Activated gamma-delta T cell treated with Interleukin-2 at 50 U/mL for 16 hours (primary cell): Measurements from ENCODE around the gene LIFR.

Source experiments
- DNase-seq: peaks from one replicate; pipeline ENCODE4 v3.0.0-alpha.2; 2020

Gene LIFR

DNA sequence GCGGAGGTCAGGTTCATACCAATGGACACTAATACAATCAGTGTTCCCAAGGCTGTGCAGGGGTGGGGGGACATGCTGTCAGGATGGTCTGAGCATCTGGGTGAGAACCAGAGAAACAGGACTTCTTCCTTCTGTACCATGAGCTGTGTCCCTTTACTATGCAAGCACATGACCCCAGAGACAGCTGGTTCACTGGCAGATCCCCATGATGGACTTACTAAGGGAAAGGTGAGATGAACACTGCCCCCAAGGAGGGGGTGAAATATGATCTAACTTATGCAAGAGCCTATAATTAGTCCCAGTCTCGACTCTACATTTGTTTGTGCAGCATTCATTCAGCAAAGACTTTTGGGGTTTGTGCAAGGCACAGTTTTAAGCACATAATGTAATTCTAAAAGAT is 91.4 kb downstream of the LIFR start:
- no peak for DNase-seq

DNA sequence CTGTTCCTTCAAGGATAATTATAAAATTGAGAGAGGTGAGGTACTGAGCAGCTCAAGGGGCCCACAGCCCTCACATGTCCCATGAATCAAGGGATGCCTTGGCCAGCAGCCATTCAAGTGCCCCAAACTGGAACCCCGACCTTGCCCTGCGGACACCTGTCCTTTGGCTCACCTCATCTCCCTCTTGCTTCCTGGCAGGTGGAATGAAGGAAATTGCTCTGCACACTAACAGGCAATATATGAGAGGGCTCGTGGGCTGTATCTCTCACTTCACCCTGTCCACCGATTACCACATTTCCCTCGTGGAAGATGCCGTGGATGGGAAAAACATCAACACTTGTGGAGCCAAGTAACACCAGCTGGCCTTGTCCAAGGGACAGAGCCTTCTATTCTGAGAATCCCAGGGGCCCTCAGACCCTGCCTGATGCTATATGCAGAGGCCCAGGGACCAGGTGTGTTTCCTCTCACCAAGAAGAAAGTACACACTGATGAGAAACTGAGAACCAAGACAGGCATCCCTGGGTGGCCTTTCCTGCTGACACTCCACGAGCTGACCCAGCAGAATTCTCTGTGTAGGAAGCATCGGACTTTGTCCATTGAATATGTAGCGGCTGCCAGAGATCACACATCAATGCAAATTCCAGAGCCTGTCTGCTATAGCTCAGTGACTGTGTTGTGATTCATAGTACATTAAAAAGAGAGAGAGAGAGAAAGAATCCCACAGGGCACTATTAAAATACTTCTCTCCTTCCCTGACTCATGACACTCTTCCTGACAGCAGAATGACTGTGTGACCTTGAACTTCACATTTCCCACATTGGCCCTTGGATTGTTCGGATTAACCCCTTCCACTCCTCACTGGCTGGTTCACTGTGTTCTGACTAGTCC is 92.6 kb downstream of the LIFR start:
- DNase-seq, result no peak

DNA sequence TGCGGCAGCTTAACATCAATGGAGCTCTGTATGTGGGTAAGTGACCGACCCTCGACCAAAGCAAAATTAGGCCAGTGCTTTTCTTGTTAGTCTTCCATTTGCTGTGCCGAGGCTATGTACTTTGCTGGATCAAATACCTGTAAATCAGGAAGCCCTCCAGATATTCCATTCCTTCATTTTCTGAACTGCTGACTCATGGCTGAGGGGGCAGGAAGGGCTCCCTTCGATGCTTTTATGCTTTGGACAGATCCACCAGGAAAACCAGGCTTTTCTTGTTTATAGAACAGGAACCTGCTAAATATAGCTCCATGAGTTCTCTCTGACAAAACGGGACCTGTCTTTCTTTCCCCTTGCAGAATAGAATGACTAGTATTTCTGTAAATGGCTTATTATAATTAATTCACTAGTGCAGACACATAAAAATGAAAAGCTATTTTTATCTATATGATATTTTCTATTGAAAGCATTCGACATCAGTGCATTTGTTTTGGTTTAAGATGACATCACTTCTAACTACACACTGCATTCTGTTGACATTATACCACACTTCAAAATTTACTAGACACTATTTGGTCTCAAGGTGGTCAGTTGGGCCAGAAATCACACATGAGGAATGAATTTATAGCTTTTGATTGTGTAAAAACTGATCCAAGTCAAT is 93.3 kb downstream of the LIFR start:
- no peak for DNase-seq

DNA sequence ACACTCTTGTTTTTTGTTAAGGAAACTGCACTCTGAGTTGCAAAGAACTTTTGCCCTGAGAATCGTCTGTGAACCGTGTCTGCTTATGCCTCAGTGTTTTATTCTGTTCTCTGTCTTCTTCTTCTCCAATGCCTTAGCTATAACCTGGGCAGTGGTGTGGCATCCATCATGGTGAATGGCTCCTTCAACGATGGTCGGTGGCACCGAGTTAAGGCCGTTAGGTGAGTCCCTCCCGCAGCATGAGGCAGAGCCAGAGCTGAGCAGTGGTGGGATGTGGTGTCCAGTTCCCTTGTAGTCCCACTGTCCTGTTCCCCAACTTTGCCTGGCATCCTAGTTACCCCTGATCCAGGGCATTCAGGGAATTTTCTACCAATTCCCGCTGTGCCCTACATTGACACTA is 98.3 kb downstream of the LIFR start:
- DNase-seq, result no peak

DNA sequence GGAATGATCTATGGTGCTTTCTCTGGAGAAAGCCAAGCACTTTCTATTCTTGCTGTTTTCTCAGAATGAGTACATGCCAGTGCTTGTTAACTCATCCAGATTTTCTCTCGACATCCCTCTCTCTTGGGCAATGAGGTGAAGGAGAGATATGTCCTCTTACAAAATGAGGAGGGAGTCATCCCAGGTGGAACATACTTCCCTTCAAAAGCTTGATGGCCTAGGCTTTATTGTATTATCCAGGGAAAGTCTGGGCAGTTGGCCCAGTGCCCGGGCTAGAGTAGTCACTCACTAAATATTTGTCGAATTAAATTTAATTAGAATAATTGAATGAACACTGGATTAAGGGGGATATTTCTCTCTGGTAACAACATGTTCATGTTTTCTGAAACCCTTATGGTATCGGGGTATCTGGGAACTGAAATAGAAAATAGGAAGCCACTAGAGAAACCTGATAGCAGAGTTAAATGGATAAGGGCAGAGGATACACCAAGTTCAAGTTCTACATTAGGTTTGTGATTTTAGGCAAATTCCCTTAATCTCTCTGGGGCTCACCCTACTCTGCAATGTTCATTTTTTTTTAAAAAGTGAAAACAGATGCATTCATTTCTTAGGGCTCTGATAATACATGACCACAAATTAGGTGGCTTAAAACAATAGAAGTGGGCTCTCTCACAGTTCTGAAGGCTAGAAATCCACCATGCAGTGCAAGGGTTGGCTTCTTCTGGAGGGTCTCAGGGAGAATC is 99.6 kb downstream of the LIFR start:
- no peak for DNase-seq

DNA sequence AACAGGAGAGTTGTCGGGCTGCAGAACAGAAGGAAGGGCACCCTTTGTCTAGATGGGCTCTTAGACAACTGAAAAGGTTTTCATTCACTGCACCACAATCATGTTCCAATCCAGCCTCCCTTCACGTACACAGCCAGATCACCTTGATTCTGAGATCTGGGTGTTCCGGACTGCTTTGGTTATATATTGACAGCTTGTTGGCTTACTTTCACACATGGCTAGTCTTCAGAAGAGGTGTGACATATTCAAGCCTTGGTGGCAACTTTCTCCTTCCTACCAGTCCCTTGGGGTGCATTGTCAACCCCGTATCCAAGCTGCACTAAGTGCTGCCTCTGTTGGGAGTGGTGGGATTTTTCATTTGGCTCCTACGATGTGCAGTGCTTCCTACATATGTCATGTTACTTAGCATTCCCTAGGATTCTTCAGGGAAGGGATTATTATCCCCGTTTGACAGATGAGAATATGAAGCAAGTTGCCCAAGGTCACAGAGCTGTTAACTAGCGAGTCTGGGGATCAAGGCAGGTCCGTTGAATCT is 100.6 kb downstream of the LIFR start:
- no peak for DNase-seq

DNA sequence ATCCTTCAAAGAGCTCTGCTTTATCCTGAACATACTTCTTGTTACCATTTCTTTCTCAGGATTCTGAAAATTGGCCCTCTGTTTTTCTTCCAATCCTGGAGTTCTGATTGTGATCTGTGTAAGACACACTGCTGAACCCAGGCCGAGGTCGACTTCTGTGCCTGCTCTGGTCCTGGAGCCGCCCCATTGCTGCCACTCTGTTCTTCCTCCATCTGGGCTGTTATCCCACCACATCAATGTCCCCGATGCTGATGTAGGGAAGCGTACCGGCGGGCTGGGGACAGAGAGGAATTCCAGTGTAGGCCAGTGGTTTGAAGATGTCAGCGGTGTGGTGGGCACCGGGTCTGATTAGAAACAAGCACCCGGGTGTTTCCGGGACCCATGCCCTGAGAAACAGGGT is 102.5 kb downstream of the LIFR start:
- no peak for DNase-seq

DNA sequence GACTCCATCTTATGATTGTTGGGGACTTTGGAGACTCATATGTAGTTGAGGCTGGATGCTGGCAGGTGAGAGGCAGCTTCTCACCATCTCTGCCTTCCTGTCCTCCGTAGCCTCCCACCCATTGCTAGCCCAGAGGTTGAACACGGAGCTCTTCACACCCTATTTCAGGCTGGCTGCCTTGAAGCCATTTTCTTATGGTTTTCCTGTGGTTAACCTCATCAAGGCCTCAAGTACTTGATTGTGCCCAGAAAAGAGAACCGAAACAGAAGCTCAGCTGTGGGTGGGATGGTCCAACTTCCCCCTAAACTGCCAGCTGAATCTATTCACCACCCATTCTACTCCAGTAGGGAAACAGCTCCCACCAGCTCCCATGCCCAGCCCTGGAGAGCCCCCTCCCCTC is 102.9 kb downstream of the LIFR start:
- DNase-seq, result peak; percentile 48

DNA sequence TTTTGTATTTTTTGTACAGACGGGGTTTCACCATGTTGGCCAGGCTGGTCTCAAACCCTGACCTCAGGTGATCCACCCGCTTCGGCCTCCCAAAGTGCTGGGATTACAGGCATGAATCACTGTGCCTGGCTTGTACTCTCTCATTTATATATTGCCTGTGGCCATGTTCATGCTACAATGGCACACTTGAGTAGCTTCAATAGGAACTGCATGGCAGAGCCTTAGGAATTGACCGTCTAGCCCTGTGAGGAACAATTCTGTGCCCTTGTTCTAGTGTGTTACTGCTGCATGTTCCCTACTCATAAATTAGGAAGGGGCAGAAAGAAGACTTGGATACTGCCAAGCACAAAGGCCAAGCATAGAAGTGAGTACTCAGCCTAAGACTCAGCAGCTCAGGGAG is 104.2 kb downstream of the LIFR start:
- DNase-seq, result no peak

DNA sequence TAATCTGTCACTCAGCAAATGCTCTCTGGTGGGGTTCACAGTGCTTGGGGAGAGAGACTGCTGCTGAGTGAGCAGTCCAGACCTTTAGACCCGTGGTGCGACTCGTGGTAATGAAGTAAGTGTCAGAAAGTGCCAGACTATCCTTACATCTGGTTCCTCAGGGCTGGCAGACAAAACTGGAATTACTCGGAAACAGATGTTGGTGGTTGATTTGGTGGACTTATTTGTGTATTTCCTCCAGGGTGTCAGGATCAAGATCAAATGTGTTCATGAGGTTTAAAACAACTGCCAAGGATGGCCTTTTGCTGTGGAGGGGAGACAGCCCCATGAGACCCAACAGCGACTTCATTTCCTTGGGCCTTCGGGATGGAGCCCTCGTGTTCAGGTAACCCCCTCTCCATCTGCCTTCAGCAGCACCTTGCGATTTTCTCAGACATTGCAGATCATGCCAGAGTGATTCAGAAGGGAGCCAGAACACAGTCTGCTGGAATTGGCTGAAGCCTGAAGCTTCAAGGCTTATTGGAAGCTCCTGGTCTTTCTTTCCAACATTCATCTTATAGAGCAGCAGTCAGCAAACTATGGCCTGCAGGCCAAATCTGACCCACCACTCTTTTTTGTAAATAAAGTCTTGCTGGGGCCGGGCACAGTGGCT is 105.2 kb downstream of the LIFR start:
- DNase-seq, result no peak

DNA sequence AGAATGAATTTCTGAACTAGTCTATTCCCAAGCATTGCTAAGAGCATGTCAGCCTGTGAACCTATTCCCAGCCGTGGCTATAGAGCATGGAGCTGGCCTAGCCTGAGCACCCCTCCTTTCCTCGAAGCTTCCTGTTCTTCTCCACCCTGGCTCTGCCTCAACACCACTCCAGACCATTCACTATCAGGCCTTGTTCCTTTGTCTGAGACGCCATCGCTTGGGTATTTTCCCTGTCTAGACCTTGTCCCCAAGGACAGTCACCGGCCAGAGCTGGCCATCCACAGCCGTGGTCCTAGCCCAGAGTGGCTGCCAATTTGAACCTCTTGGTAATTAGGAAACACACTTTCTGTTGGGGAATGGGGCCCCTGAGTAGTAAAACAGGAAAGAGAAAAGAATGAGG is 105.8 kb downstream of the LIFR start:
- DNase-seq, result no peak

DNA sequence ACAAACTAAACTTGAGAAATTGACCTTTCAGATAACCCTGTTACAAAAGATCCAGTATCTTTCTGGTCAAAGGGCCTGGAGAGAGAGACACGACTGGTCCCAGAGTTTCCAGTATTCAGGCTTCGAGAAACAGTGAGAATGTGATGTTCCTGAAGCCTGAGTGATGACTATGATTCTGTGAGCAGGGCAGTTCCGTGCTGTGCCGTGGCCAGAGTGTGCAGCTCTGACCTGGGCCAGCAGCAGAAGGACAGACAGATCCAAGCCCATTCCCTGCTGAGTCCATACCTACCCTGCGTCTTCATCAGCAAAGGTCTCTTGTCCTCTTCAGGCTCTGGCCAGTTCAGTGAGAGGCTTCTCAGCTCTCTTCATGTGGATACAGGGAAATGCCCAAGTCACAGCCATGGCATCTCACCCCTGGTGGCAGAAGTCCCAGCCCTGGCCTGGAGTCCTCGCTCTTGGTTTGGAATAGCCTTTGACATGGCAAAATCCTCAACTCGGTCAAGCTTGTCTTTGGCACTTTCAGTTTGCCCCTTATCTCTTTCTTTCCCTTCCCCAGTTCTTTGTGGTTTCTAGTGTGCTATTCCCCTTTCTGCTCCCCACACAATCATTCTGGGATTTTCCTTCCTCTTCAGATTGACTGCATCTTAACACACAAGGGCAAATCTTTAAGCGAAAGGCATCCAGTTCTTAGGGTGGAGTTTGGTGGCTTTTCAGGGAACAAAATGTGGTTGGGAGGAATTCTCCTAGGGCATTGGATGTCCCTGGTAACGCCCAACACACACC is 107.7 kb downstream of the LIFR start:
- DNase-seq, result no peak

DNA sequence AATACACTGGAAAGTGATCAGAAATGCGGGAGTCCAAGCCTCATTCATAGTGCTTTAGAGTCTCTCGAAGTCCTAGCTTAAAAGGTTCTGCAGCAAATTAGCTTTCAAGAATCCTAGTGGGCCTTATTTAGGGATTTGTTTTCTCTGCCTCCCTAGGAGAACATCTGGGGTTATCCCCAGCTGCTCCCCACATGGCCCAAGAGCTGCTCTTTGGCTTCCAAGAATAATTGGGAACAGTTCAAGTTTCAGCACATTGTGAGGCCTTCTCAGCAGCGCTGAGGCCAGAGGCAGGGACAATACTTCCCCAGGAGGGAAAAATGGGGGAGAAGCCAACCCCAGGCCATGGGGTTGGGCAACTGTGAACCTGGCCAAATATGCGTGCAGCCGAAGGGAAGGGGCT is 108.7 kb downstream of the LIFR start:
- DNase-seq, result no peak

DNA sequence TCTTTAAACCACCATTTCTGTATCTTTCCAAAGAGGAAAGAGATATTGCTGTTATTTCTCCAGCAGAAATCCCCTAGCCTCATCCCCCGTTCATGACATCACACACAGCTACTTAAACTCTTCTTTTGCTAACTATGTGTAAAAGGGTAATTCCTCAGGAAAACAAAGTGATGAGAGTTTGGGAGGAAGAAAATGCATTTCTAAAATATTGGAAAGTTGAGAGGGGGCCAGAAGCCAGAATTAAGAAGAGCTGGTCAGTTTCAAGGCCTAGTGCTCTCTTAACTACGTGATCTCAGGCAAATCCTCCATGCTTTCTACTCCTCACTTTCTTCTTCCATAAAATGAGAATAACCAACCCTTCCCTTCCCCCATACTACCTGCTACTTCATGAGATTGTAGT is 109.4 kb downstream of the LIFR start:
- no peak for DNase-seq

DNA sequence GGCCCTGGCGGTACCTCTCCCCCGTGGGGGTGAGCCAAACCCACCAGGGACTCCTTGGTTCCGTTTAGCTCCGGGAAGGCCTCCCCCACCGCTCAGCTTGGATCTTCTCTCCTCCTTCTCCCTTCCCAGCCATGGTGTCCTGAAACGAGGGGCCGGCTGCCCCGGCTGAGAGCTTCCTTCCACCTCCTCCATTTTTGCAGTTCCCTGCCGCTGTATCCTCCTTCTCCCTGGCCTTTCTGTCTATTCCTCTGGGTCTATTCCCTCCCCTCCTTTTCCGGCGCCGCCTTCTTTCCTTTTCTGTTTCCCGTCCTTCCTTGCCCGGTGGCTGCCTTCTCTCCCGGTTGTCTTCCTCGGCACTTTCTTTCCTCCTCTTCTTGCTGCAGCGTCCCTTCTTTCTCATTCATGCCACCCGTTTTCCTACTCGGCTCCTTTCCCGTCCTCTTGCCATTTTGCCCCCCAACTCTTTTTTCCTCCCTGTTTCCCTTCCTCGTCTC is 110.4 kb downstream of the LIFR start:
- no peak for DNase-seq

DNA sequence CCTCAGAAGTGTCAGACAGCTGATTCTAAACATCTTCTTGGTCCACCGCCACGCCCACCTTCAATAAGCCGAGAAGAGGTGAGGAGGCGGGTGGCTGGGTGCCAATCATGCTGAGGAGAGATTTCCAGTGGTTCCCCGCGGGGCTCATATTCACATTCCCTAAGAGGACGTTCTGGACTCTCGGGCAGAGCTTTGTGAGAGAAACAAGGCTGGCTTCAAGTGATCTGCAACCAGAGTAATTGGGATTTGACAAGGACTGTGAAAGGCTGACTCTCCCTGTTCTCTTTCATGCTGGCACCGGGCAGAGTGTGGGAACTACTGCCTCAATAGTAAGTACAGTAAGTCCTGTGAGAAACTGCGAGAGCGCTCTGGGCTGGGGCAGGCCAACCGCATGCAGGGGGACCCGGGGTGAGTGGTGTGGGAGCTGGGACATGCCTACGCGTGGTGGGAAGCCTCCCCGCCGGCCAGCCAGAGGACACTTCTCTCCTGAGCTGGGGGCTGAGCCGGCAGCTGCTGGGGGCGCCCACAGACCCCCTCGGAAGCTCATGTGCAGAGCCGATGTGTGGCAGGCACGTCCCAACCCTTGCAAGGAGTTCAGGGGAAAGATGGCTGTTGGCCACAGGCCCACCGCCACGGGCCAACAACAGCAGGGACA is 110.9 kb downstream of the LIFR start:
- no peak for DNase-seq

DNA sequence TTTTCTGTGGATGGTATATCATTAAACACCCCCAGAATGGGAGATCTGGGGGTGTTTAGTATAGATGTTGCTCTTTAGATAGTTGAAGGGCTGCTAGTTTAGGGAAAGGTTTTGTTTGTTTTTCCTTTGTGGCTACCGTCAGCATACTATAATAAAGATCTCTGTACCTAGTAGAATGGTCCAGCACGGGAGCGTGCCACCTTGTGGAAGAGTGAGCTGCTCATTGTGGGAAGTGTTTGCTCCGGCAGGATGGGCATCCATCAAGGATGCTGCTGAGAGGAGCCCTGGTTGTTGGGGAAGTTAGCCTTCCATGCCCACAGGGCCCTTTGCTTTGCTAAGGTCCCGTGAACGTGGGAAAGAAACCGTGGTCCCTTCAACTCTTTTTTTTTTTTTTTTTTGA is 113.1 kb downstream of the LIFR start:
- no peak for DNase-seq

DNA sequence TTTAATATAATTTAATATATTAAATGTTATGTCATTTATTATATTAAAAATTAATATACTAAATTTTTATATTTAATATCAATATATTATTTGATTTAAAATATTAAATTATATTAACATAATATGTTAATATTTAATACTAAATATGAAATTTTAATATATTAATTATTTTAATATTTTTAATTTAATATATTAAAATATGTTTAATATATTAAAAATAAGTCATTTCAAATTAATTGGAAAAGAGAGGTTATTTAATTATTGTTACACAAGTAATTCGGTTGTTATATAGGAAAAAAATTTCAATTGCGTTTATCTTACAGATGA is 114.2 kb downstream of the LIFR start:
- no peak for DNase-seq

DNA sequence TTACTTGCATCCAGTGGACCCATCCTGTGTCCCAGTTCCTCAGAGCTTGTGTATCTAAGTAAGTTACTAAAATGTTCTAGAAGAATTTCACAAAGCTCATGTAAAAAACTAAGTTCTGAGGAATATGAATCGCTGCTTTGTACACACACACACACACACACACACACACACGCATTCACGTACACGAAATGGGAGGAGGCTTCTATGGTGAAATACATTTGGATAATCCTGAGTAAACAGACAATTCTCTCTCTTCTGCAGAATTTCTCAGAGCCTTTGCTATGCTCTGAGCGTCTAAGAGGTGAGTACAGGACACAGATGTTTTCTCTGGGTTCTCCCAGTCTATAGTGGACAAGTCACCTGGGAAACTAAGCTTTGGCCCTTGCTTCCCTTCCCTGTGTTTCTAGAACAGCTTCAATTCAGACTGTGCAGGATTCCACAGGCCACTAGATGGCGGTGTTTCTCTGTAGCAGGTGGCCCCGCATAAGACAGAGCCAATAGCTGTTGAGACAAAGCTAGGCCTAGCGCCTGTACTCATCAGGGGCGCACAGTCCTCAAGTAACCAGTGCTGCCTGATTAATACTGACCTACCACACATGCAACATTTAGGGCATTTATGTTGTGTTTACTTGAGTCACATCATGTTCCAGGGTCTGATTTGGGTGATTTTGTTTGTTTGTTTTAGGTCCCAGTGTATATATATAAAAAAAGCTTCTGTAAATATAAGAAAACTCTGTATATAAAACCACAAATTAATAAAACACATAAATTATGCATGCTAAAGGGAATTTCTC is 114.8 kb downstream of the LIFR start:
- peak; percentile 78 for DNase-seq

DNA sequence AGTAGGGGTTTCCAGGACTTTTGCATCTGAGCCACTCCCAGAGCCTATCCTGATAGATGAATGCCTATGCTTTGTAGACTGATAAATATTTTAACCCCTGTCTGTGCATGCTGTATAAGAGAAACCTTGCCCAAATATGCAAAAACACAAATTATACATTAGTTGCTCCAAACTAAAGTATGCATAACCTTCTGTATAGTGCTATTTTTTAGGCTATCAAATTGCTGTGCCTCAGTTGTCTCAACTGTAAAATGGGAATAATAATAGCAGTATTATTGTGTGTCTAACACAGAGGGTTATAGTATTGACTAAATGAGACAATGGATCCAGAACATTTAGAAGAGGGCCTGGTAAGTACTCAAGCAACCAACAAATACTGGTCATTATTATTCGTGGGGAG is 117.7 kb downstream of the LIFR start:
- DNase-seq, result no peak
